HG02852 (cell line): ENCODE data around the gene MTG1.
"Not testable (repeated sequence)": the region's sequence is repeated elsewhere in the genome, so short reads cannot be mapped to it uniquely, and the experiment has no call there.

Source experiments
- ATAC-seq: cut with Tn5 transposase; IDR thresholded peaks from one replicate; pipeline ENCODE4 v1.9.1; 2021; ENCODE audit warnings: mild to moderate bottlenecking, moderate library complexity; ENCODE audit not compliant: unreplicated experiment

The MTG1 gene

GRCh38 chr10:133358925-133359310 lies 35.0 kb upstream of the MTG1 start:
- no peak for ATAC-seq

- no peak for ATAC-seq
Observed at GRCh38 chr10:133359554-133359971, 34.4 kb upstream of the MTG1 start.

GRCh38 chr10:133359972-133360610 lies 33.9 kb upstream of the MTG1 start:
- no peak for ATAC-seq

- no peak for ATAC-seq
Observed at GRCh38 chr10:133361227-133361626, 32.7 kb upstream of the MTG1 start.

- peak; percentile 28 for ATAC-seq
Observed at GRCh38 chr10:133361773-133362441, 32.0 kb upstream of the MTG1 start.

GRCh38 chr10:133362846-133363245 lies 31.1 kb upstream of the MTG1 start:
- ATAC-seq: no peak

- no peak for ATAC-seq
Observed at GRCh38 chr10:133364645-133365431, 29.1 kb upstream of the MTG1 start.

GRCh38 chr10:133365461-133366129 lies 28.4 kb upstream of the MTG1 start:
- no peak for ATAC-seq

- ATAC-seq: no peak
Observed at GRCh38 chr10:133366130-133366478, 27.9 kb upstream of the MTG1 start.

- no peak for ATAC-seq
Observed at GRCh38 chr10:133366751-133367150, 27.2 kb upstream of the MTG1 start.

GRCh38 chr10:133367461-133367860 lies 26.5 kb upstream of the MTG1 start:
- ATAC-seq: not testable (repeated sequence)

GRCh38 chr10:133368153-133368552 lies 25.8 kb upstream of the MTG1 start:
- no peak for ATAC-seq

- ATAC-seq: no peak
Observed at GRCh38 chr10:133370030-133370786, 23.7 kb upstream of the MTG1 start.

GRCh38 chr10:133372507-133372906 lies 21.4 kb upstream of the MTG1 start:
- no peak for ATAC-seq

GRCh38 chr10:133373174-133374090 lies 20.5 kb upstream of the MTG1 start, which contains the start of gene ECHS1:
Gene ECHS1, minus strand, starts transcription at chr10:133373354. Its CDS starts 21 bp downstream, at chr10:133373333.
- ATAC-seq: peak; percentile 90

- ATAC-seq: no peak
Observed at GRCh38 chr10:133375357-133376115, 18.4 kb upstream of the MTG1 start.

GRCh38 chr10:133376183-133376582 lies 17.8 kb upstream of the MTG1 start:
- not testable (repeated sequence) for ATAC-seq

GRCh38 chr10:133377025-133377817 lies 16.7 kb upstream of the MTG1 start:
- no peak for ATAC-seq
